H1 (cell line): ENCODE results near the gene INTS15. TPM values are rescaled to one million over a fixed set of nuclear protein-coding genes. Genes with fewer than 3 reads are reported as not detected.
A peak's percentile ranks its signal among the peaks of the same experiment; 100 is the strongest.

Source experiments
- CTCF ChIA-PET: fragments of 300-600 bp; sonication (Branson Sonifier 250); formaldehyde crosslinking; loops from one replicate; lab custom pipeline; 2021; ENCODE audit not compliant: partially characterized antibody; lab: Charles Lee
- POLR2A ChIA-PET: fragments of 300-600 bp; sonication (Branson Sonifier 250); formaldehyde crosslinking; loops from one replicate; lab custom pipeline; 2021; ENCODE audit warnings: inconsistent platforms; ENCODE audit not compliant: partially characterized antibody; lab: Charles Lee
- DNase-seq, 2 experiments: peaks; one replicate each; pipeline versions ENCODE4 v3.0.0 to v3.0.0-alpha.2; 2010 to 2022; ENCODE audit warnings: low spot score in 2 of 2, low read depth in 1 of 2, mixed read lengths in 1 of 2
- FAIRE-seq: peaks from 2 replicates; lab custom pipeline; 2011; peaks lifted over from hg19 to GRCh38; lab: Jason Lieb, UNC
- H2AFZ ChIP-seq: 2 replicates; pipeline ENCODE4 v1.8.1; 2012; ENCODE audit warnings: low read length, inconsistent platforms
- H2AK5ac ChIP-seq: 2 replicates; pipeline ENCODE4 v1.6.1; 2013; ENCODE audit warnings: low read depth, low read length
- H2BK120ac ChIP-seq: replicated peaks from 2 replicates; pipeline ENCODE3; 2013; ENCODE audit warnings: low read depth, low read length, inconsistent platforms
- H2BK12ac ChIP-seq: 2 replicates; pipeline ENCODE4 v1.6.1; 2013; ENCODE audit warnings: low read depth, low read length
- H2BK15ac ChIP-seq: 2 replicates; pipeline ENCODE4 v1.6.1; 2013; ENCODE audit warnings: low read length
- H2BK20ac ChIP-seq: 2 replicates; pipeline ENCODE4 v1.6.1; 2013; ENCODE audit warnings: low read length
- H2BK5ac ChIP-seq: 2 replicates; pipeline ENCODE4 v1.6.1; 2013; ENCODE audit warnings: low read depth, low read length
- H3K14ac ChIP-seq: 2 replicates; pipeline ENCODE4 v1.6.1; 2013; ENCODE audit warnings: inconsistent platforms; ENCODE audit not compliant: insufficient read length
- H3K18ac ChIP-seq: 2 replicates; pipeline ENCODE4 v1.6.1; 2013; ENCODE audit warnings: low read length; ENCODE audit errors: extremely low read depth
- H3K23ac ChIP-seq: 2 replicates; pipeline ENCODE4 v1.6.1; 2013; ENCODE audit warnings: inconsistent platforms; ENCODE audit not compliant: insufficient read length
- H3K23me2 ChIP-seq: 2 replicates; pipeline ENCODE4 v1.6.1; 2013; ENCODE audit warnings: low read depth, low read length
- H3K27ac ChIP-seq: 2 replicates; pipeline ENCODE4 v1.6.1; 2011; ENCODE audit warnings: low read depth, low read length, inconsistent platforms
- H3K27me3 ChIP-seq, 4 experiments: replicated peaks in 1 of 4; 1 replicate in 1 of 4; 2 replicates in 3 of 4; pipeline versions ENCODE4 v1.6.1 to v1.8.1; 2011 to 2013; ENCODE audit warnings: low read length in 3 of 4, mild to moderate bottlenecking in 3 of 4, inconsistent platforms in 2 of 4, mixed read lengths in 2 of 4, moderate library complexity in 1 of 4; ENCODE audit not compliant: control insufficient read depth in 3 of 4, insufficient read depth in 3 of 4; ENCODE audit errors: extremely low read depth in 1 of 4
- H3K36me3 ChIP-seq, 4 experiments: 2 replicates each; pipeline versions ENCODE4 v1.6.1 to v1.8.1; 2011 to 2013; ENCODE audit warnings: mild to moderate bottlenecking in 4 of 4, low read length in 3 of 4, moderate library complexity in 2 of 4, control low read depth in 1 of 4, inconsistent platforms in 1 of 4; ENCODE audit not compliant: insufficient read depth in 4 of 4, control insufficient read depth in 2 of 4
- H3K4ac ChIP-seq: replicated peaks from 2 replicates; pipeline ENCODE3; 2013; ENCODE audit warnings: low read length, low read depth, mixed read lengths, inconsistent platforms; ENCODE audit not compliant: insufficient read length
- H3K4me1 ChIP-seq, 4 experiments: replicated peaks in 1 of 4; 1 replicate in 1 of 4; 2 replicates in 3 of 4; pipeline versions ENCODE4 v1.6.1 to v1.8.1; 2011 to 2013; ENCODE audit warnings: low read length in 3 of 4, inconsistent platforms in 2 of 4, mixed read lengths in 1 of 4; ENCODE audit not compliant: insufficient read depth in 4 of 4, control insufficient read depth in 3 of 4
- H3K4me2 ChIP-seq, 2 experiments: 2 replicates each; pipeline versions ENCODE4 v1.6.1 to v1.8.1; 2011 to 2013; ENCODE audit warnings: low read depth in 2 of 2, low read length in 2 of 2, control low read depth in 1 of 2, inconsistent platforms in 1 of 2, mild to moderate bottlenecking in 1 of 2; ENCODE audit not compliant: insufficient read depth in 1 of 2
- H3K4me3 ChIP-seq, 4 experiments: fragments of 200-600, 300-600 bp in 1 of 4; sonication (generic), shearing (Covaris generic), sonication (Bioruptor Twin) in 1 of 4; 2 replicates each; pipeline versions ENCODE4 v1.5.1 to v1.8.1; 2011 to 2016; ENCODE audit warnings: low read length in 4 of 4, low read depth in 3 of 4, control low read depth in 2 of 4, inconsistent platforms in 2 of 4, mild to moderate bottlenecking in 2 of 4, mixed read lengths in 1 of 4, moderate library complexity in 1 of 4; ENCODE audit not compliant: insufficient read depth in 2 of 4; ENCODE audit errors: extremely low read depth in 1 of 4
- H3K56ac ChIP-seq: replicated peaks from 2 replicates; pipeline ENCODE3; 2013; ENCODE audit warnings: low read depth, mild to moderate bottlenecking, mixed read lengths, low read length, inconsistent platforms; ENCODE audit not compliant: insufficient read length
- H3K79me1 ChIP-seq: 2 replicates; pipeline ENCODE4 v1.6.1; 2013; ENCODE audit warnings: low read depth, low read length, control low read depth
- H3K79me2 ChIP-seq, 2 experiments: 2 replicates each; pipeline versions ENCODE4 v1.6.1 to v1.8.1; 2012 to 2013; ENCODE audit warnings: low read length in 2 of 2, mild to moderate bottlenecking in 2 of 2, inconsistent platforms in 1 of 2; ENCODE audit not compliant: insufficient read depth in 2 of 2, control insufficient read depth in 1 of 2
- H3K9ac ChIP-seq, 4 experiments: replicated peaks in 1 of 4; 1 replicate in 1 of 4; 2 replicates in 3 of 4; pipeline versions ENCODE4 v1.6.1 to v1.8.1; 2011 to 2013; ENCODE audit warnings: low read depth in 3 of 4, low read length in 3 of 4, control low read depth in 2 of 4, mild to moderate bottlenecking in 2 of 4, moderate library complexity in 2 of 4, inconsistent platforms in 1 of 4; ENCODE audit errors: extremely low read depth in 1 of 4
- H3K9me3 ChIP-seq, 2 experiments: 2 replicates each; pipeline versions ENCODE4 v1.6.1 to v1.8.1; 2012 to 2013; ENCODE audit warnings: mild to moderate bottlenecking in 2 of 2, moderate library complexity in 2 of 2, control low read depth in 1 of 2, inconsistent platforms in 1 of 2, low read depth in 1 of 2, low read length in 1 of 2, mixed read lengths in 1 of 2; ENCODE audit not compliant: insufficient read depth in 2 of 2
- H4K20me1 ChIP-seq, 2 experiments: replicated peaks in 1 of 2; 2 replicates each; pipeline versions ENCODE3 to v1.8.1; 2011 to 2013; ENCODE audit warnings: inconsistent platforms in 2 of 2, low read length in 2 of 2, mild to moderate bottlenecking in 1 of 2; ENCODE audit not compliant: insufficient read depth in 2 of 2, control insufficient read depth in 1 of 2
- H4K5ac ChIP-seq: 2 replicates; pipeline ENCODE4 v1.6.1; 2013; ENCODE audit warnings: low read length, low read depth, mixed read lengths, inconsistent platforms; ENCODE audit not compliant: insufficient read length
- H4K8ac ChIP-seq: 2 replicates; pipeline ENCODE4 v1.8.0; 2013; ENCODE audit warnings: mild to moderate bottlenecking, moderate library complexity, low read length, inconsistent platforms; ENCODE audit not compliant: insufficient read depth; ENCODE audit errors: extremely low read depth
- H4K91ac ChIP-seq: replicated peaks from 2 replicates; pipeline ENCODE3; 2013; ENCODE audit warnings: low read length, mixed read lengths, inconsistent platforms; ENCODE audit not compliant: insufficient read length
- BACH1 ChIP-seq: IDR thresholded peaks from 2 replicates; pipeline ENCODE4 v1.6.1; 2012; ENCODE audit warnings: low read length, improper control_type of control experiment
- CREB1 ChIP-seq: IDR thresholded peaks from 2 replicates; pipeline ENCODE4 v1.6.1; 2012; ENCODE audit warnings: inconsistent platforms
- WGBS, 2 experiments: shearing (Covaris generic) in 1 of 2; methylation state at CpG; one replicate each; pipeline versions ENCODE4 v1.1.6 to v1.1.7; 2013 to 2015; ENCODE audit warnings: low lambda C conversion rate in 2 of 2, mixed read lengths in 2 of 2, inconsistent platforms in 1 of 2, low coverage in 1 of 2, missing lambda C conversion rate in 1 of 2; ENCODE audit not compliant: insufficient replicate concordance in 2 of 2, insufficient coverage in 1 of 2, insufficient read length in 1 of 2; ENCODE audit errors: extremely low coverage in 1 of 2, missing lambda C conversion rate in 1 of 2; 5-methylcytosine and 5-hydroxymethylcytosine counted together
- polyA plus RNA-seq, 7 experiments: library from polyadenylated mRNA; depleted of rRNA in 3 of 7; stranded (reverse) in 5 of 7; unstranded in 2 of 7; fragments of >200 nt in 5 of 7; fragments of 200-250 nt in 2 of 7; gene quantifications; 1 replicate in 5 of 7; 2 replicates in 1 of 7; 4 replicates in 1 of 7; pipeline versions ENCODE4 v1.2.1 to v1.2.3, GENCODE V29; 2011 to 2013; ENCODE audit warnings: missing spikeins in 2 of 7, mixed read lengths in 2 of 7
- total RNA-seq: library from RNA; stranded (reverse); fragmentation: NEBNext Ultra II Directional; extraction: Animal tissue kit (Norgen Biotek cat#: 25700); gene quantifications from 2 replicates; pipeline ENCODE4 v1.2.1, GENCODE V29; 2021
- TF ChIP-seq, protein P1 (sequence below), 3 experiments: IDR thresholded peaks; 1 replicate in 2 of 3; 2 replicates in 1 of 3; pipeline versions ENCODE4 v1.5.1 to v1.6.1; 2011; ENCODE audit warnings: low read length in 3 of 3, mild to moderate bottlenecking in 3 of 3, inconsistent platforms in 2 of 3, low read depth in 1 of 3, moderate library complexity in 1 of 3; ENCODE audit not compliant: insufficient read depth in 1 of 3; ENCODE audit errors: control extremely low read depth in 1 of 3

INTS15 gene
- total and polyA plus RNA-seq, 2 of the 8 experiments (the other 6 are each of a cell fraction or from before 2014, with no cell fraction given), result 23.0 to 25.7 TPM

DNA sequence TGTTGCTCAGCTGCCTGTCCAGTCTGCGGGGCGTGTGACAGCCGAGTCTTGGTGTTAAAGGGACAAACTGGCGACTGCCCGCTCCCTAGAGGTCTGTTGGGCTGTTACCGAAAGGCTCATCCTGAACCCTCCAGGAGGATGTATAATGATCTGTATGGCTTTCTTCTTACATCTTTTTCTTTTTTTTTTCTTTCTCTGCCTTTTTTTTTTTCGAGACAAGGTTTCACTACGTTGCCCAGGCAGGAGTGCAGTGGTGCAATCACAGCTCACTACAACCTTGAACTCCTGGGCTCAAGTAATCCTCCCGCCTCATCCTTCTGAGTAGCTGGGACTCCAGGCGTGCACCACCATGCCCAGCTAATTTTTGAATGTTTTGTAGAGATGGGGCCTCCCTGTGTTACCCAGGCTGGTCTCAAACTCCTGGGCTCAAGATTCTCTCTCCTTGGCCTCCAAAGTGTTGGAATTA lies 857 bp downstream of the INTS15 start:
- Histone ChIP-seq H2BK120ac (no peak overlapping the region), H3K4me2 (peak overlapping the region; percentile 68 to 78), H3K14ac (no peak overlapping the region), H4K20me1 (peaks cover 0 to 3% of the 10 kb centered on the region in 2 experiments), H3K4me1 (peaks cover 0 to 3% (median 0%) of the 10 kb centered on the region in 4 experiments; a peak in 1 of 7 replicates), H3K27me3 (no peaks in the 10 kb centered on the region), H3K4me3 (peak overlapping the region; percentile 77 to 86 (median 80)), H3K4ac (no peak overlapping the region), H3K23ac (no peak overlapping the region), H3K27ac (no peak overlapping the region), H3K36me3 (peaks cover 2 to 40% (median 12%) of the 10 kb centered on the region in 4 experiments; a peak in 7 of 8 replicates), H3K56ac (no peak overlapping the region), H3K79me1 (no peaks in the 10 kb centered on the region; the same call in 1 of the 2 replicates), H3K9ac (peak overlapping the region in 3 of 4 experiments; percentile 66 to 82 (median 72); a peak in 5 of 7 replicates), H3K23me2 (no peaks in the 10 kb centered on the region; the same call in 1 of the 2 replicates), H2AFZ (no peak overlapping the region), H3K18ac (no peak overlapping the region), H2AK5ac (no peak overlapping the region), H4K5ac (no peak overlapping the region), H2BK15ac (no peak overlapping the region), H4K8ac (no peak overlapping the region; the same call in 1 of the 2 replicates), H4K91ac (no peak overlapping the region), H2BK5ac (peak overlapping the region; percentile 48; the same call in 1 of the 2 replicates), H2BK12ac (no peak overlapping the region), H3K9me3 (no peaks in the 10 kb centered on the region), H2BK20ac (no peak overlapping the region), H3K79me2 (no peaks in the 10 kb centered on the region)
- FAIRE-seq, result no peak
- POLR2A ChIA-PET, result interaction anchor here (0.8 to 4.5 kb wide), 9 partner anchors 10 to 71 kb away, joined by 3 to 25 read pairs (median 3); partner anchors contain the start of genes ZDHHC4 and ZNF853
- WGBS, 2 experiments, result 30% methylated on average over 9 of the region's 10 CpGs; no CpG with 5 or more reads in 1 of the 2 experiments
- no peak for DNase-seq
- TF ChIP-seq CREB1 (no peak), BACH1 (no peak)
- TF ChIP-seq, protein P1, sequence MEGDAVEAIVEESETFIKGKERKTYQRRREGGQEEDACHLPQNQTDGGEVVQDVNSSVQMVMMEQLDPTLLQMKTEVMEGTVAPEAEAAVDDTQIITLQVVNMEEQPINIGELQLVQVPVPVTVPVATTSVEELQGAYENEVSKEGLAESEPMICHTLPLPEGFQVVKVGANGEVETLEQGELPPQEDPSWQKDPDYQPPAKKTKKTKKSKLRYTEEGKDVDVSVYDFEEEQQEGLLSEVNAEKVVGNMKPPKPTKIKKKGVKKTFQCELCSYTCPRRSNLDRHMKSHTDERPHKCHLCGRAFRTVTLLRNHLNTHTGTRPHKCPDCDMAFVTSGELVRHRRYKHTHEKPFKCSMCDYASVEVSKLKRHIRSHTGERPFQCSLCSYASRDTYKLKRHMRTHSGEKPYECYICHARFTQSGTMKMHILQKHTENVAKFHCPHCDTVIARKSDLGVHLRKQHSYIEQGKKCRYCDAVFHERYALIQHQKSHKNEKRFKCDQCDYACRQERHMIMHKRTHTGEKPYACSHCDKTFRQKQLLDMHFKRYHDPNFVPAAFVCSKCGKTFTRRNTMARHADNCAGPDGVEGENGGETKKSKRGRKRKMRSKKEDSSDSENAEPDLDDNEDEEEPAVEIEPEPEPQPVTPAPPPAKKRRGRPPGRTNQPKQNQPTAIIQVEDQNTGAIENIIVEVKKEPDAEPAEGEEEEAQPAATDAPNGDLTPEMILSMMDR (IDR thresholded peaks at IDR 0.05; ENCODE audit: control extremely low read depth in 1 of 3, insufficient read depth in 1 of 3, low read depth in 1 of 3, low read length in 3 of 3), result peak in 1 of 3 experiments; percentile 1; a peak in 1 of 4 replicates
- CTCF ChIA-PET, result interaction anchor here (0.6 to 4.3 kb wide), 12 partner anchors 10 to 426 kb away, joined by 3 to 16 read pairs (median 4); no protein-coding TSS in a partner anchor
